DOHH2 (cell line): ENCODE data around the gene GAPT.

Source experiments
- EZH2phosphoT487 ChIP-seq: fragments of 200-600 bp; sonication (generic); IDR thresholded peaks from 2 replicates; pipeline ENCODE4 v1.6.1; 2017; ENCODE audit warnings: borderline replicate concordance, mild to moderate bottlenecking, antibody characterized with exemption, low read length, moderate library complexity, mixed read lengths
- TF ChIP-seq, protein P1 (sequence below): fragments of 200-600 bp; sonication (generic); IDR thresholded peaks from one replicate; pipeline ENCODE4 v1.5.1; 2014; ENCODE audit warnings: antibody characterized with exemption, mild to moderate bottlenecking, low read depth, low read length; ENCODE audit not compliant: poor library complexity, severe bottlenecking

DNA sequence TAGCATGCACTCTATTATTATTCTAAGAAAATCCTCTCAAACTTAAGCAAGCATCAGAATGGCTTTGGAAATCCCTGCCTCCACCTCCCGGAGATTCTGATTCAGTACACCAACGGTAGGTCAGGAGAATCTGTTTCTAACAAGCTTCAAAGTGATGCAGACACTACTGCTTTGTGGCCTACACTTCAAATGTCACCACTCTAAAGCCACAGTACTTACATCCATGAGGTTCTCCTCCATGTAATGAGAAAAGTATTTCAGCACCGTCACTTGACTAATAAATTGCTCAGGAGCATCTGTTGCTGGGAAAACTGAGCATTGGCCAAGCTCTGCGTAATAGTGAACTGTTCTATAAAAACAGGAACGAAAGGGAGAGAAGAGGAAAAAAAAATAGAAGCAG lies 36.2 kb upstream of the GAPT start:
- TF ChIP-seq, protein P1, sequence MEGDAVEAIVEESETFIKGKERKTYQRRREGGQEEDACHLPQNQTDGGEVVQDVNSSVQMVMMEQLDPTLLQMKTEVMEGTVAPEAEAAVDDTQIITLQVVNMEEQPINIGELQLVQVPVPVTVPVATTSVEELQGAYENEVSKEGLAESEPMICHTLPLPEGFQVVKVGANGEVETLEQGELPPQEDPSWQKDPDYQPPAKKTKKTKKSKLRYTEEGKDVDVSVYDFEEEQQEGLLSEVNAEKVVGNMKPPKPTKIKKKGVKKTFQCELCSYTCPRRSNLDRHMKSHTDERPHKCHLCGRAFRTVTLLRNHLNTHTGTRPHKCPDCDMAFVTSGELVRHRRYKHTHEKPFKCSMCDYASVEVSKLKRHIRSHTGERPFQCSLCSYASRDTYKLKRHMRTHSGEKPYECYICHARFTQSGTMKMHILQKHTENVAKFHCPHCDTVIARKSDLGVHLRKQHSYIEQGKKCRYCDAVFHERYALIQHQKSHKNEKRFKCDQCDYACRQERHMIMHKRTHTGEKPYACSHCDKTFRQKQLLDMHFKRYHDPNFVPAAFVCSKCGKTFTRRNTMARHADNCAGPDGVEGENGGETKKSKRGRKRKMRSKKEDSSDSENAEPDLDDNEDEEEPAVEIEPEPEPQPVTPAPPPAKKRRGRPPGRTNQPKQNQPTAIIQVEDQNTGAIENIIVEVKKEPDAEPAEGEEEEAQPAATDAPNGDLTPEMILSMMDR = no peak
- no peak for TF ChIP-seq EZH2phosphoT487
